ENCODE results near the gene GRID2.
"Not testable (repeated sequence)": the region's sequence is repeated elsewhere in the genome, so short reads cannot be mapped to it uniquely, and the experiment has no call there.

The GRID2 gene

DNA sequence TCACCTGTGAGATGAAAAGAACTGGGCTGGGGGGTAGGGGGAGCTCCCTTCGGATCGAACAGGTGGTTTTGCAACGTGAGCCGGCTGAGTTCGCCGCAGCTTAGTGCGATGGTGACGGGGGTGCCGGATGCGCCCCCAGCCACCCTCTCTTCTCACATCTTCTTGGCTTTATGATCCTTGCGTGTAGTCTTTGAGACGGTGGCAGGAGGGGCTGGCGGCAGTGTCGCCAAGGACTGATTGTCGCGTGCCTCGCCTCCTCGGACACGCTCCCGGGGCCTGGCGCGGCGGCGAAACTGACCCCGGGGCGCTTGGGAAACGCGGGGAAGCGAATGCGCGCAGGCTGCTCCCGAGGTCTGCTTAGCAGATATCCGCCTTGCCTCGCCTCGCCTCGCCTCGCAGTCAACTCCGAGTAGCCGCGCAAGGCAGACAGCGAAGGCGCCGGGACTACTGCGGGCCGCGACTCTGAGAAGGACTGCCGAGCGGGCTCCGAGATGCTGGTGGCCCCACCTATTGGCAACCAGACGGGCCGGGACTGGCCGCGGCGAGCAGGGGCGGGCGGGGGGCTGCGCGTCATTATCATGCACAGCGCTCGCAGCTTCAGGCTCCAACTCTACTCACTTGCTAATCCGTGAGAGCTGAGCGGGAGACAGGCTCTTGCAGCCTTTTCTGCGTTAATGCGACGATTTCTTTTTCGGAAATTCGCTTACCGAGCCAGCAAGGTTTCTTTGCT is 1.5 kb downstream of the GRID2 start:
- DNase-seq (ENCODE audit: low read depth in 2 of 2): no peak

DNA sequence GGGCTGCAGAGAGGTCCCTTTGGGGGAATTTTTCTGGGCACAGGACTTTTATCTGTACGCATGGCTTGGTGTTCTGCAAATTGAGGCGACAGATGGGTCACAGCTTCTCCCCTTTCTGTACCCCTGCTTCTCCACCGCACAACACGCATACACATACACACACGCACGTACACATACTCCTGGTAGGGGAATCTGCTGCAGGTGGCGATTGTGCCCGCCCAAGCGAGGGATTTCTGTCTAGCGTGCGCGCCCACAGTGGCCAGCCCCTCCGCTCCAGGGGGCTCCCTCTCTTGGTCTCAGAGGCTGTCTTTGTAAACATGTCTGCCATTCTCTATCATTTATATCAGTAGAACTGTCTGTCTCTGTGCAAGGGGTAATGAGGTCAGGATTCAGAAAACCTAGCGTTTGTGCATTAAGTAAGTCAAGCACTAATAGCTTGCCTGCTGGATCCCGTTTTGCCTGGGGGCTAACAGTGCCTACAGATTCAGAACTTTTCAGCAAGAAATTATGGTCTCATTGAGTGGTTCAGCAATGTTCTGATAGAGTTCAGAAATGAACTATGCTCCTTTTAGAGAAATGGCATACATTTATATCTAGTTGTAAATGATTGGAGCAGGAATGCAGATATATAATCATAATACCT is 2.2 kb downstream of the GRID2 start:
- no peak for DNase-seq (ENCODE audit: low read depth in 2 of 2)

DNA sequence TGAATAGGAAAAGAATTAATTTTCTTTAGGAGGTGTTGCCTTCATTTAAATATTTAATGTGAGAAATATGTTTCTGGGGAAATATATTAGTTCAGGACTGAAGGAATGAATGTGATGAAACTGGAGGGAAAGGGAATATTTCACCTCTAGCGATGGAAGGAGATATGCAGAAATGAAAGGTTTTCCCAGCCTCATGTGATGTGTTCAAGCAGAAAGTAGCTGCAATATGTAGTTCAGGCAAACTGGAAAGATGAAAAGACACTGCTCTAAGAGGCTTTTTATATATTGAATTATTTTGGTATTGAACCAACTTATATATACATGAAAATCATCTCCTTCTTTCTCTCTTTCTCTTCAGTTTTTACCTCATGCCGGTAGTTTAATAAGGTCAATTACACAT is 3.4 kb downstream of the GRID2 start:
- DNase-seq (ENCODE audit: low read depth in 2 of 2): no peak

- DNase-seq (ENCODE audit: low read depth in 2 of 2): no peak
Measured at GRCh38 chr4:92307866-92308265, 4.1 kb downstream of the GRID2 start.

DNA sequence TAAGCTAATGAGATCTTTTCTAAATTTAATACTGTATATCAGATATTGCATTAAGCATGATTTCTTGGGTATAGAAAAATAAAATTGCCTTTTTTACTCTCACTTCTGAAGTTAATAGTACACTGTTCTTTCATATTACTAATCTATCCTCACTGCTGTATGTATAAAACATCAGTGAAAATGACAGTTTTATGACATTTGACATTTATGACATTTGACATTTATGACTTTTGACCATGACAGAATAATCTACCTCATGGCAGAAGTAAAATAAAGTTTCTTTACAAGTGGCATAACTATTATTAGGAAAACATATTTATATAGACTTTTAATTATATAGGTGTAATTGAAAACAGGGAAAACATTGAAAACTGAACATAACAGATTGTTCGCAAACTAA is 13.3 kb downstream of the GRID2 start:
- DNase-seq (ENCODE audit: low read depth in 2 of 2): no peak

- DNase-seq (ENCODE audit: low read depth in 2 of 2): no peak
Measured at GRCh38 chr4:92328095-92328494, 24.3 kb downstream of the GRID2 start.

DNA sequence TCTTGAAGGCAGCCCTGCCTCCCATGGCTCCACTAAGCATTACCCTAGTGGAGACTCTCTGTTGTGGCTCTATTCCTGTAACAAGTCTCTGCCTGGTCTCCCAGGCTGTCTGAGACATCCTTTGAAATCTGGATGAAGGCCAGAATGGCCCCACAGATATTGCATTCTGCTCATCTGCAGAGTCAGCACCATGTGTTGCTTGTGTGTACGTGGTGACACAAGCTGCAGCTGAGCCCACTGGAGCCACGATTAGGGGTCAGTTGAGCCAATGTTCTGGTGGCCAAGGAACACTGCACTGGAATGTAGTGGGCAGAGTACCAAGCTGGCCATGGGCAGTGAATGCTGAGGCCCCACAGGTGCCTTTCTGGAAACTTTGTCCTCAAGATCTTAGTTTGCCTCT is 29.2 kb downstream of the GRID2 start:
- no peak for DNase-seq (ENCODE audit: low read depth in 2 of 2)

DNA sequence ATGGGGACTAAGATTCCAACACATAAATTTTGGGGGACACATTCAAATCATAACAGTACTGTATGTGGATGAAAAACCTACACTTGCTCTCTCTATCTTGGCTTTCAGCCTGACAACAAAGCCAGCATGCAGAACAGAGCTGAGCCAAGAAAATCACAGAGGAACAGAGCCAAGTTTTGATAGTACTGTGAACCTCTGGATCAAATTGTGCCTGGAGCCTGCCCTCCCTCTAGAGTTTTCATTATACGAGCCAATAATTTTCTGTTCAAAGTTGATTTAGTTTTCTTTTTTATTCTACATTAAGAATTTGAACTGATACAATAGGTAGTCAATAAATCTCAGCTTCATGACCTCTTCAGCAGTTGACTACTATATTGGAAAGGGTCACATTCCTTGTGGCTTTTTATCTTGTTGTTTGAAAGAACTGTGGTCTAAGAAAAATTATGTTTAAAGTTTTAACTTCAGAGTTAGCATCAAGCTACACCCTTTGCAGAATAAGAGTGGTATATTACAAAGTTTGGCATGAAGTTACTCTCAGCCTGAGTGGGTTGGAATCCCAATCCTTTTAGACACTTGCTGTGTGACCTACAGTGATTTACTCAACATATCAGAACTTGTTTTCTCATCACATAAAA is 31.1 kb downstream of the GRID2 start:
- DNase-seq (ENCODE audit: low read depth in 2 of 2): no peak

GRCh38 chr4:92339676-92340075 is 35.9 kb downstream of the GRID2 start:
- DNase-seq (ENCODE audit: low read depth in 2 of 2): no peak

GRCh38 chr4:92344216-92344615 is 40.5 kb downstream of the GRID2 start:
- no peak for DNase-seq (ENCODE audit: low read depth in 2 of 2)

GRCh38 chr4:92346289-92346688 is 42.5 kb downstream of the GRID2 start:
- DNase-seq (ENCODE audit: low read depth in 2 of 2): no peak

- no peak for DNase-seq (ENCODE audit: low read depth in 2 of 2)
Measured at GRCh38 chr4:92357966-92358365, 54.2 kb downstream of the GRID2 start.

GRCh38 chr4:92359491-92359890 is 55.7 kb downstream of the GRID2 start:
- no peak for DNase-seq (ENCODE audit: low read depth in 2 of 2)

- DNase-seq (ENCODE audit: low read depth in 2 of 2): no peak
Measured at GRCh38 chr4:92362028-92362427, 58.3 kb downstream of the GRID2 start.

GRCh38 chr4:92368653-92369052 is 64.9 kb downstream of the GRID2 start:
- DNase-seq (ENCODE audit: low read depth in 2 of 2): no peak

DNA sequence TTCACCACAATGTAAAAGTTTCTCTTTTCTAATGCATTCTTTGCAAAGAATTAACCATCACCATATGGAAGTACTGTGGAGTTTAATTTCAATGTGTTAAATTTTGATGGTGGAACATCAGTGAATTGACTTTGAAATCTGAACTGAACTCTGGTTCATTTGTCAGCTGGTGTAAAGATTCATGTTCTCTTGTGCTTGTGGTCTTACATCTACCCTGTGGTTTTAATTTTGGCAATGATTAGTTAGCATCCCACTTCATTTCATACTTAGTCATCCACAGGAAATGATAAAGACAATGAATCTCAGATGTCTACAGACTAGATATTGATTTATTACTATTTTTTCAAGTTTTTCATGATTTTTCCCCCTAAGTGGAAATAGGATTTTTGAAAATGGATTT is 77.8 kb downstream of the GRID2 start:
- DNase-seq (ENCODE audit: low read depth in 2 of 2): no peak

GRCh38 chr4:92382128-92382527 is 78.4 kb downstream of the GRID2 start:
- DNase-seq (ENCODE audit: low read depth in 2 of 2): no peak

GRCh38 chr4:92387459-92388069 is 83.8 kb downstream of the GRID2 start:
- DNase-seq (ENCODE audit: low read depth in 2 of 2): no peak

DNA sequence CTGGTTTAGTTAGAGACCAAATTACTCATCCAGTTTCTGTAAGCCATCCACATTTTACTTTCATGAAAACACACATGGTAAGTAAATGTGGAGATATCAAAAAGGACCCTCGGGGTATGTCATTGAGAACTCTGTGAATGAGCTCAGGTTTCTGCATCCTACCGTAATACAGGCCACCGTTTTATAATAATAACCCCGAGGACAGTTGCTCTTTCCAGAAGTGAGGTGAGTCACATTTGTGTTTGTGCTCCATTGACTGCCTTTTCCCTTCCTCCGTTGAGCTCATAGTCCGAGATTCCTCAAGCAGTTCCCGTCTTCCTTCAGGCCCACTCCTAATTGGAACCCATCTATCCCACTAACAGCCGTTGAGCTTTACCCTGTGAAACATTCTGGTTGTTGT is 95.3 kb downstream of the GRID2 start:
- no peak for DNase-seq (ENCODE audit: low read depth in 2 of 2)

DNA sequence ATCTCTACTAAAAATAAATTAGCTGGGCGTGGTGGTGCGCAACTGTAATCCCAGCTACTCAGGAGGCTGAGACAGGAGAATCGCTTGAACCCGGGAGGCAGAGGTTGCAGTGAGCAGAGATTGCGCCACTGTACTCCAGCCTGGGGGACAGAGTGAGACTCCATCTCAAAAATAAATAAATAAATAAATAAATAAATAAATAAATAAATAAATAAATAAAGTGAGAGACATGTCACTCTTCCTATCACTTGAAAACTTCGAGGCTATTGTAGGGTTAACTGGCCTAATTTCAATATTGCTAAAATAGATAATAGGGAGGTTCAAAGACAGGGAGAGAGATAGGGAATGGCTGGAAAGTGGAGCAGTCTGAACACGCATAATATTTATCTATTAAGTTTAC is 99.8 kb downstream of the GRID2 start:
- DNase-seq (ENCODE audit: low read depth in 2 of 2): not testable (repeated sequence)

DNA sequence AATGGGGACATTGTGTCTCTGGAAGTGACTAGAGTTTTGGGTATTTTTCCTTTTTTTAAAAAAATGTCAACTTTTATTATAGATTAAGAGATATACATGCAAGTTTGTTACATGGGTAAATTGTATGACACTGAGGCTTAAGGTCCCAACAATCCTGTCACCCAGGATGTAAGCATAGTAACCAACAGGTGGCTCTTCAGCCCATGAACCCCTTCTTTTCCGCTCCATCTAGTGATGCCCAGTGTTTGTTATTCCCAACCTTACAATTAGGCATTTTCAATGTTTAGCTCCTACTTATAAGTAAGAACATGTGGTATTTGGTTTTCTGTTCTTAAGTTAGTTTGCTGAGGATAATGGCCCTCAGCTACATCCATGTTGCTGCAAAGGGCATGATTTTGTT is 102.7 kb downstream of the GRID2 start:
- DNase-seq (ENCODE audit: low read depth in 2 of 2): no peak

- no peak for DNase-seq (ENCODE audit: low read depth in 2 of 2)
Measured at GRCh38 chr4:92421920-92422319, 118.2 kb downstream of the GRID2 start.

DNA sequence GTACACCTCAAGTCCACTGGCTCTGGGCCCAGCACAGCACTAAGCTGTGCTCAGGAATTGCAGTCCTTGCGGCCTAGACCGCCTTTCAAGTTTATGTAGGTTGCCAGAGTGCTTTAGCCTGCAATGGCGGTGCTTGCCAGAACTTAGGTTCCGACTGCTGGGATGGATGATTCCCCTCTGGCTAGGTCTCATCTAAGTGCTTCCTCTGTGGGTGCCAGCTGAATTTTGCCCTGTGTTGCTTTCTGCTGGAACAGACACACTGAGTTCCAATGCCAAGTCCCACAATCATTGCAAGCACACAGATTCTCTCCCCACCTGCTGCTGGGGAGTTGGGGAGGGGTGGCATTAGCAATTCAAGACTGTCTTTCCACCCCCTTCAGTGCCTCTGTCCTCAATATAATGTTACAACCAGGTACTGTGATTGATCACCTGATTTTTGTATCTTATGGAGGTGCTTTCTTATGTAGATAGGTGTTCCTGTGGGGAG is 129.5 kb downstream of the GRID2 start:
- DNase-seq (ENCODE audit: low read depth in 2 of 2): no peak
